HG03108 (cell line): ENCODE data around the gene PSMA8.
"Not testable (repeated sequence)": the region's sequence is repeated elsewhere in the genome, so short reads cannot be mapped to it uniquely, and the experiment has no call there.

Experiments used
- ATAC-seq: cut with Tn5 transposase; IDR thresholded peaks from one replicate; pipeline ENCODE4 v1.9.1; 2021; ENCODE audit warnings: moderate library complexity; ENCODE audit not compliant: unreplicated experiment

The PSMA8 gene

DNA sequence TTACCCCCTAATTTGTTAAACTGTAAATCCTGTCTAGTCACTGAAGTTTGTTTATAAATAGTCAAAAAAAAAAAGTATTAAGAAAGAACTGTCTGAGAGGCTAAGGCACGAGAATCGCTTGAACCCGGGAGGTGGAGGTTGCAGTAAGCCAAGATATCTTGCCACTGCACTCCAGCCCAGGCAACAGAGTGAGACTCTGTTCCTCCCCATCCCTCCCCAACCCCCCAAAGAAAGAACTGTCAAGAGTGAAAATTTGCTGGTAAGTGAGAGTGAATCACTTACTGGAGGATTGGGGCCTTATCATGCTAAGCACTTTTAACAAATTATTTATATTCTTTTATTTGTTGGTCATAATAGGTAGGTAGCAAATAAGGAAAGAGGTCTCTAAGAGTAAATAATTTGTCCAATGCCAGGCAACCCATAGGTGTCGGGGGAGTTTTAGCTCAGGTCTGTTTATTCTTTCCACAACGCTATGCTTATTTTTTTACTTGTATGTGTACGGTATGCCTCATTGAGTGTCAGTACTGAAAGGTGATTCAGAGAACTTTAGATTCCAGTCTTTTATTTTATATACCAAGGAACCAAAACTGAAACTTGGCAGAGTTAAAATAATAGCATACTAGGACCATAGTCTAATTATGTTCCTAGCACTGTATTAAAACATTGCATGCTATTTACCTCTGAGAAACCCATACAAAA is 95.0 kb downstream of the PSMA8 start:
- no peak for ATAC-seq

DNA sequence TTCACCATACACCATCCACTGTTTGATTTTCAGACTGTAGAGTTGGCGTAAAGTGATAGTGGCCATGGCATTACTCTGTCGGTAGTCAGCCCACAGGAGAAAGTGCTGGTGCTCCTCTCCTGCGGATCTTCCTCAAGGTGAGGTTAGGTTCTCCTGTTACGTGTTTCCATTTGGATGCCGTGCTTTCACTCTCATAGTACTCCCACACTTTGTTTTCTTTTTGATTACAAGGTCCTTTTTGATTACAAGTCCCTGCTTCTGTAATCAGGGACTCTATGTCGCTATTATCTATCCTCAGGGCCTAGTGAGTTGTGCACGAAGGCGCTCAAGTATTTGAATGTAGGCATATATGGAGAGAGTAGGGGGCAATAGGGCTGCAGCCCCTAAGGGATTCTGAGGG is 96.8 kb downstream of the PSMA8 start:
- ATAC-seq, result no peak

DNA sequence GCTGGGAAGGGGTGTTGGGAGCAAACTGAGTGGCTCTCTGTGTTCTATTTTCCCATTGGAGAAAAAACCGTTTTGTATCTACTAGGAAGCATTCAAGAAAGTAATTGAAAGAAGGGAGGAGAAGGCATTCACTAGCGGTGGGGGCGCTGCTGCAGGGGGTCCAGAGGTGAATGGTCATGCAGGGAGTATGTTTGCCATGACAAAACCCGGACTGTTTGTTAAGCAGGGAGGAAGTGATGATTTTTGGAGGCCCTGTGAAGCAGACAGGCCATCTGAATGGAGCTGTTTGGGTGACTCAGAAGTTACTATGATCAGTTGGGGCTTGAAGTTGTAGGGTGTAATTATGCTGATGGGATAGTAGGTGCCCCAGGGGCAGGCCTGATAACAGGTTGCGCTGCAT is 99.5 kb downstream of the PSMA8 start:
- ATAC-seq, result no peak

- not testable (repeated sequence) for ATAC-seq
Observed at GRCh38 chr18:26237363-26237762, 103.7 kb downstream of the PSMA8 start.

- ATAC-seq, result not testable (repeated sequence)
Observed at GRCh38 chr18:26238718-26239117, 105.0 kb downstream of the PSMA8 start.

GRCh38 chr18:26242392-26242791 is 108.7 kb downstream of the PSMA8 start:
- ATAC-seq, result not testable (repeated sequence)
